Upper lobe of right lung (tissue), 1 donor: ENCODE measurements around the gene BRD4. TPM values are rescaled to one million over a fixed set of nuclear protein-coding genes. Genes with fewer than 3 reads are reported as not detected.

Experiments
- ATAC-seq: fragments of 200-7000 bp; cut with Tn5 transposase; one replicate; pipeline ENCODE4 v1.9.1; 2020; ENCODE audit warnings: mild to moderate bottlenecking, moderate library complexity
- DNase-seq: peaks from one replicate; pipeline ENCODE4 v3.0.0-alpha.2; 2020
- H3K27ac ChIP-seq: fragments of 200-600 bp; one replicate; pipeline ENCODE4 v1.8.0; 2022
- H3K27me3 ChIP-seq: fragments of 200-600 bp; one replicate; pipeline ENCODE4 v1.8.0; 2022; ENCODE audit warnings: mild to moderate bottlenecking
- H3K36me3 ChIP-seq: fragments of 200-600 bp; one replicate; pipeline ENCODE4 v1.8.0; 2022
- H3K4me1 ChIP-seq: fragments of 200-600 bp; one replicate; pipeline ENCODE4 v1.8.0; 2022
- H3K4me3 ChIP-seq: fragments of 200-600 bp; one replicate; pipeline ENCODE4 v1.8.0; 2022; ENCODE audit warnings: mild to moderate bottlenecking
- H3K9me3 ChIP-seq: fragments of 200-600 bp; one replicate; pipeline ENCODE4 v1.8.0; 2022
- intact Hi-C: fragments of 100-400 bp; cut with DNase I; formaldehyde crosslinking; loops from one replicate; pipeline ENCODE4 v1.11.0; 2022
- total RNA-seq: library from RNA; stranded (reverse); fragmentation: NEBNext Ultra II Directional; extraction: Animal tissue kit (Norgen Biotek cat#: 25700); gene quantifications from one replicate; pipeline ENCODE4 v1.2.1, GENCODE V29; 2021
- TF ChIP-seq, protein P1 (sequence below): fragments of 200-600 bp; IDR thresholded peaks from one replicate; pipeline ENCODE4 v1.8.0; 2022; ENCODE audit warnings: antibody characterized with exemption
- donor health status: DM: no; HTN: yes; CAD: no; lungs with severe emphysema.

The BRD4 gene
- total RNA-seq, 1 donor from 2014 or later, result 101 TPM

DNA sequence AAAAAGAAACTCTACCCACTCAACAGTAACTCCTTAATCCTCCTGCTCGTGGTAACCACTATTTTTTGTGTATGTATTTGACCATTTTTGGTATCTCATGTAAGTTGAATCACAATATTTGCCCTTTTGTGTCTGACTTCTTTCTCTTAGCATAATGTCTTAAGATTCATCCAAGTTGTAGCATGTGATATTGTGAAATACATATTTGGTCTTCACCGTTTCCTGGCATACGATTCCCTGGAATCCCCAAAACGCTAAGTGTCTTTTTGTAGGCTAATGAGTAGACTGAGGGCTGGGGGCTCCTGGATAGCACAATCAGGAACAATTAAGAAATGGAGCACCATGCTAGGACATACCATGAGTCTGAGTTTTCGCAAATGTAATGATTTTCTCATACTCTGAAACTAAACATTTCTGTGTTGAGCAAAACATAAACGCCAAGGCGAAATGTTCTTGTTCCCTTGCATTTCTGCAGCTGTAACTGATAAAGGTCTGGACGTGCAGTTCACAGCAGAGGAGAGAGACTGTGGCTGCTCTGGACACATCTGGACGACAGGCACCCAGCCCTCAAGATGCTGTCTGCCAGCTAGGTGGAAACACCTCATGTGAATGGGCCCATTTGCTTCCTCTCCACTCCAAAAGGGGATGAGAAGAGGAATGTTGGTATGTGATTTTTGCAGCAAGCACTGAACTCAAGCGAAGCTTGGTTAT lies 38.4 kb downstream of the BRD4 start:
- intact Hi-C loops, result no loop called here
- no peaks in the 10 kb centered on the region for H3K9me3 ChIP-seq
- no peak overlapping the region for H3K4me3 ChIP-seq
- peak overlapping the region; percentile 48 for H3K27ac ChIP-seq
- TF ChIP-seq, protein P1, sequence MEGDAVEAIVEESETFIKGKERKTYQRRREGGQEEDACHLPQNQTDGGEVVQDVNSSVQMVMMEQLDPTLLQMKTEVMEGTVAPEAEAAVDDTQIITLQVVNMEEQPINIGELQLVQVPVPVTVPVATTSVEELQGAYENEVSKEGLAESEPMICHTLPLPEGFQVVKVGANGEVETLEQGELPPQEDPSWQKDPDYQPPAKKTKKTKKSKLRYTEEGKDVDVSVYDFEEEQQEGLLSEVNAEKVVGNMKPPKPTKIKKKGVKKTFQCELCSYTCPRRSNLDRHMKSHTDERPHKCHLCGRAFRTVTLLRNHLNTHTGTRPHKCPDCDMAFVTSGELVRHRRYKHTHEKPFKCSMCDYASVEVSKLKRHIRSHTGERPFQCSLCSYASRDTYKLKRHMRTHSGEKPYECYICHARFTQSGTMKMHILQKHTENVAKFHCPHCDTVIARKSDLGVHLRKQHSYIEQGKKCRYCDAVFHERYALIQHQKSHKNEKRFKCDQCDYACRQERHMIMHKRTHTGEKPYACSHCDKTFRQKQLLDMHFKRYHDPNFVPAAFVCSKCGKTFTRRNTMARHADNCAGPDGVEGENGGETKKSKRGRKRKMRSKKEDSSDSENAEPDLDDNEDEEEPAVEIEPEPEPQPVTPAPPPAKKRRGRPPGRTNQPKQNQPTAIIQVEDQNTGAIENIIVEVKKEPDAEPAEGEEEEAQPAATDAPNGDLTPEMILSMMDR, result no peak
- no peak for DNase-seq
- no peaks in the 10 kb centered on the region for H3K27me3 ChIP-seq
- H3K4me1 ChIP-seq, result peaks cover 100% of the 10 kb centered on the region
- no peak for ATAC-seq
- H3K36me3 ChIP-seq, result no peaks in the 10 kb centered on the region

DNA sequence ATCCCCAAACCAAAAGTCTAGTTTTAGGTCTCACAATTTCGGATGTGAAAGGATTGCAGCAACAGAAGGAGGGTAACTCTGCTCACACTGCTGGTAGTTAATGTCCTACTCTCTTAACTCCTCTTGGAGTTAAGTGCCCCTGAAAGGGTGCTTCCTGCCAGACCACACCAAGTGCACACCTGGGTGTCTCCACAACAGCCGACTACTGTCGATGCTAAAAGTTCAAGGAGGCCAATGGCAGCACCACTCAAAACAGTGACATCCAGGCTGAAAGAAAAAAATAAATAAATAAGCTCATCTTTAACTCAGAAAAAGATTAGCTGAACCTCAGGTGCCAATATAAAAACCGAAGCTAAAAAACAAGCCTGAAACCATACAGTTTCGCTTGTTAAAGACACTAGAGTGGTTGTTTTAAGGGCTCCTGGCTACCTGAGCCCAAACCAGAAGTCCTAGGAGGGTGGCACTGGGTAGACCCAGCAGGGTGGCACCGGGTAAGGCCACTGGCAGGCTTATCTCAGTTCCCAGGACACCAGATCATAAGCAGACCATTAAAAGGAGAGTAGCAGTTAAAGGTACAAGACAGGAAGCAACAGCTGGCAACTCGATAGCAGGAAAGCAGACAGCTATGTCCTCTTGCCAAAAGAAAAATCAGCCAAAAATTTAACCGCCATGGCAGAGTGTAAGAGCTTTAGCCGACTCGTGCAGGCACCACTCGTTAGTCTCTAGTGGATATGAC lies 39.3 kb downstream of the BRD4 start:
- peaks cover 100% of the 10 kb centered on the region for H3K4me1 ChIP-seq
- intact Hi-C loops, result no loop called here
- DNase-seq (no peak), ATAC-seq (no peak)
- TF ChIP-seq, protein P1, result no peak
- peak overlapping the region; percentile 48 for H3K27ac ChIP-seq
- H3K36me3 ChIP-seq, result no peaks in the 10 kb centered on the region
- H3K9me3 ChIP-seq, result no peaks in the 10 kb centered on the region
- H3K27me3 ChIP-seq, result no peaks in the 10 kb centered on the region
- H3K4me3 ChIP-seq, result no peak overlapping the region

DNA sequence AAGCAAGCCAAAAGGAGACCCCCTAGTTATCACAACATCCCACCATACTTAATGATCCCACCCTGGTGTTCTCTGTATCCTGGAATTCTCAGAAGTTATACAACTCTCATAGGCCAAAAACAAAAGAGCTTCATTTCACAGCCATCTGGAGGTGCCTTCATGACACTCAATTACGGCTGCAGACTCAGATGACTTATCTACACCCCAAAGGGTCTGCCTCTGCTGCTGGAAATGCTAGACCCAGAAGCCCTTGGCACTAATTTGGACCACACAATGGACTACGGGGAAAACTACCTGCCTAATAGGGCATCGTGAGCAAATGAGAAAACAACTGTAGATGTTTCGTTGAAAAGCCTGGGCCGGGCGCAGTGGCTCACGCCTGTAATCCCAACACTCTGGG lies 40.2 kb downstream of the BRD4 start:
- no peak for ATAC-seq
- Histone ChIP-seq H3K27ac (no peak overlapping the region), H3K4me1 (peaks cover 100% of the 10 kb centered on the region), H3K27me3 (no peaks in the 10 kb centered on the region), H3K36me3 (no peaks in the 10 kb centered on the region), H3K4me3 (no peak overlapping the region), H3K9me3 (no peaks in the 10 kb centered on the region)
- intact Hi-C loops, result no loop called here
- no peak for DNase-seq
- TF ChIP-seq, protein P1, result no peak

DNA sequence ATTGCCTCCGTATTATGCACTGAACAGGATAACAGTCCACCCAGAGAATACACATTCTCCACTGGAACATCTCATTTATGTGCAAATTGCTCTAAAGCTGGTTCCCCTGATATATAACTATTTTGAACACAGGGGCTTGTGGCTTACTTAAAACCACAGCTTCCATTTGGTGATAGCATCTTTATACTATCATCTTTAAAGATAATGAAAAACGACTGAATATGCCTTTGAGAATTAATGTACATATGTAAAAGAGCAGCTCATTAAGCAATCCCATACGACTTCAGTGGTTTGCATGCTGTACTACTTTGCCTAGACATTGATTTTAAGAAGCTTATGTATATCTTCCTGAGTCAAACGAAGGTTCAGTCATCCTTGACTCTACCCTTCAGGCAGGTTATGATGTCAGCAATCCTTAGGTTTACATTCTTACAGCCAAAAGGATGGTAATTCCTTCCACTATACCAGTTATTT lies 40.8 kb downstream of the BRD4 start:
- TF ChIP-seq, protein P1, result no peak
- DNase-seq (no peak), ATAC-seq (no peak)
- Histone ChIP-seq H3K4me3 (no peak overlapping the region), H3K9me3 (no peaks in the 10 kb centered on the region), H3K36me3 (no peaks in the 10 kb centered on the region), H3K27ac (no peak overlapping the region), H3K4me1 (peaks cover 100% of the 10 kb centered on the region), H3K27me3 (no peaks in the 10 kb centered on the region)
- intact Hi-C loops, result no loop called here

DNA sequence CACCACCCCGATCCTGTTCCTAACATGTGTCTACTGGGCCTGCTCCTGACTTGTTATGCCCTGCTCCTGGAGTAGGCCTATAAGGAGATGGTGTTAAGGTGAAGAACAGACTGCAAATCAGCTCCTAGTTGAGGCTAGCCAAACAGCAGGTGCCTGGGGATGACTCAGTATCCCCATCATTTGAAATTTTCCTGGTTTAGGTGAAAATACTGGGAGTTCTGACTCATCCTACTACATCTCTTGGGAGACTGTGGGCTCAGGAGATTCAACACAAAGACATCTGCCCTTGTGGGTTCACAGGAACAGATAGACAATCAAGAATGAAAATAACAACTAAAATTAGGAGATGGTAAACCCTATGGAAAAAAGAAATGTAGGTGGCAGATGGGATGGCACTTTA lies 41.2 kb downstream of the BRD4 start:
- TF ChIP-seq, protein P1, result no peak
- H3K4me1 ChIP-seq, result peaks cover 100% of the 10 kb centered on the region
- no peaks in the 10 kb centered on the region for H3K36me3 ChIP-seq
- H3K27me3 ChIP-seq, result no peaks in the 10 kb centered on the region
- H3K9me3 ChIP-seq, result no peaks in the 10 kb centered on the region
- no peak overlapping the region for H3K4me3 ChIP-seq
- H3K27ac ChIP-seq, result no peak overlapping the region
- DNase-seq (no peak), ATAC-seq (no peak)
- intact Hi-C loops, result no loop called here
